GM21360 (cell line): ENCODE measurements around the gene PKIB.

Experiments
- ATAC-seq: cut with Tn5 transposase; IDR thresholded peaks from one replicate; pipeline ENCODE4 v1.9.1; 2021; ENCODE audit warnings: mild to moderate bottlenecking, moderate library complexity; ENCODE audit not compliant: unreplicated experiment

PKIB gene

GRCh38 chr6:122702841-122703240, 92.6 kb downstream of the PKIB start:
- ATAC-seq, result no peak

- ATAC-seq, result no peak
These were observed 93.9 kb downstream of the PKIB start for GRCh38 chr6:122704066-122704465.

- peak; percentile 54 for ATAC-seq
These were observed 99.8 kb downstream of the PKIB start for GRCh38 chr6:122709922-122710512.

GRCh38 chr6:122710908-122711635, 100.9 kb downstream of the PKIB start:
- ATAC-seq, result no peak

GRCh38 chr6:122712093-122712447, 101.9 kb downstream of the PKIB start:
- ATAC-seq, result no peak

GRCh38 chr6:122712448-122713137, 102.4 kb downstream of the PKIB start:
- ATAC-seq, result no peak

- ATAC-seq, result no peak
These were observed 102.9 kb downstream of the PKIB start for GRCh38 chr6:122713138-122713537.

GRCh38 chr6:122714059-122714458, 103.9 kb downstream of the PKIB start:
- ATAC-seq, result no peak

- no peak for ATAC-seq
These were observed 105.5 kb downstream of the PKIB start for GRCh38 chr6:122715725-122716124.

GRCh38 chr6:122717350-122717749, 107.1 kb downstream of the PKIB start:
- no peak for ATAC-seq

- no peak for ATAC-seq
These were observed 108.4 kb downstream of the PKIB start for GRCh38 chr6:122718616-122719015.

GRCh38 chr6:122719176-122719575, 109.0 kb downstream of the PKIB start:
- ATAC-seq, result no peak

GRCh38 chr6:122722746-122723145, 112.5 kb downstream of the PKIB start:
- ATAC-seq, result no peak

- no peak for ATAC-seq
These were observed 116.4 kb downstream of the PKIB start for GRCh38 chr6:122726649-122727048.

GRCh38 chr6:122727244-122727643, 117.0 kb downstream of the PKIB start:
- ATAC-seq, result no peak

GRCh38 chr6:122730334-122730733, 120.1 kb downstream of the PKIB start:
- no peak for ATAC-seq

- peak; percentile 54 for ATAC-seq
These were observed 120.7 kb downstream of the PKIB start for GRCh38 chr6:122730775-122731386.

GRCh38 chr6:122733259-122733658, 123.1 kb downstream of the PKIB start:
- no peak for ATAC-seq

- ATAC-seq, result no peak
These were observed 124.6 kb downstream of the PKIB start for GRCh38 chr6:122734529-122735395.

- ATAC-seq, result no peak
These were observed 125.4 kb downstream of the PKIB start for GRCh38 chr6:122735582-122735981.

GRCh38 chr6:122736163-122736562, 126.0 kb downstream of the PKIB start:
- ATAC-seq, result no peak
